NT2/D1 (cell line): ENCODE measurements around the gene LRRC71.

Experiments used
- DNase-seq: peaks from one replicate; pipeline ENCODE4 v3.0.0-alpha.2; 2011; ENCODE audit warnings: low read depth, low spot score
- H3K27me3 ChIP-seq: 2 replicates; pipeline ENCODE4 v1.6.0; 2011; ENCODE audit warnings: mild to moderate bottlenecking; ENCODE audit not compliant: insufficient read length, insufficient read depth
- H3K36me3 ChIP-seq: 2 replicates; pipeline ENCODE4 v1.6.1; 2011; ENCODE audit warnings: mild to moderate bottlenecking, low read length, mixed read lengths; ENCODE audit not compliant: insufficient read depth, insufficient read length
- H3K4me1 ChIP-seq: 2 replicates; pipeline ENCODE4 v1.5.1; 2011; ENCODE audit not compliant: insufficient read depth, insufficient read length
- H3K4me3 ChIP-seq: 2 replicates; pipeline ENCODE4 v1.5.1; 2011; ENCODE audit warnings: low read depth; ENCODE audit not compliant: insufficient read length
- H3K9ac ChIP-seq: 2 replicates; pipeline ENCODE4 v1.6.0; 2011; ENCODE audit warnings: low read depth; ENCODE audit not compliant: insufficient read length
- H3K9me3 ChIP-seq: 2 replicates; pipeline ENCODE4 v1.5.1; 2011; ENCODE audit warnings: mild to moderate bottlenecking, low read length; ENCODE audit not compliant: insufficient read depth
- SUZ12 ChIP-seq: IDR thresholded peaks from 2 replicates; pipeline ENCODE4 v1.6.1; 2011; ENCODE audit not compliant: insufficient read length, insufficient read depth; ENCODE audit errors: extremely low read depth
- YY1 ChIP-seq: IDR thresholded peaks from 2 replicates; pipeline ENCODE4 v1.6.1; 2011; ENCODE audit not compliant: insufficient read length, insufficient read depth
- ZNF274 ChIP-seq: IDR thresholded peaks from 2 replicates; pipeline ENCODE4 v1.6.1; 2011; ENCODE audit warnings: mild to moderate bottlenecking, low read depth, low read length

Gene LRRC71

GRCh38 chr1:156938813-156939212 is 18.4 kb downstream of the LRRC71 start:
- Histone ChIP-seq H3K27me3 (no peaks in the 10 kb centered on the region), H3K4me1 (peaks cover 8% of the 10 kb centered on the region), H3K36me3 (peaks cover 95% of the 10 kb centered on the region), H3K4me3 (no peak overlapping the region), H3K9me3 (no peaks in the 10 kb centered on the region), H3K9ac (no peak overlapping the region)
- no peak for TF ChIP-seq SUZ12
- TF ChIP-seq YY1, result no peak
- no peak for TF ChIP-seq ZNF274
- no peak for DNase-seq

GRCh38 chr1:156939786-156940334 is 19.4 kb downstream of the LRRC71 start:
- peaks cover 96% of the 10 kb centered on the region for H3K36me3 ChIP-seq
- H3K9me3 ChIP-seq, result no peaks in the 10 kb centered on the region
- no peak overlapping the region for H3K4me3 ChIP-seq
- H3K4me1 ChIP-seq, result peaks cover 8% of the 10 kb centered on the region
- no peak for DNase-seq
- TF ChIP-seq SUZ12, result no peak
- TF ChIP-seq ZNF274, result no peak
- no peak for TF ChIP-seq YY1
- no peak overlapping the region for H3K9ac ChIP-seq
- no peaks in the 10 kb centered on the region for H3K27me3 ChIP-seq

- no peak overlapping the region for H3K9ac ChIP-seq
- no peaks in the 10 kb centered on the region for H3K27me3 ChIP-seq
- H3K9me3 ChIP-seq, result no peaks in the 10 kb centered on the region
- no peak for DNase-seq
- H3K36me3 ChIP-seq, result peaks cover 98% of the 10 kb centered on the region
- H3K4me1 ChIP-seq, result no peaks in the 10 kb centered on the region
- no peak overlapping the region for H3K4me3 ChIP-seq
- TF ChIP-seq ZNF274 (no peak), YY1 (no peak), SUZ12 (no peak)
These were observed 21.2 kb downstream of the LRRC71 start for GRCh38 chr1:156941675-156942074.

GRCh38 chr1:156942176-156942575 is 21.7 kb downstream of the LRRC71 start:
- TF ChIP-seq YY1, result no peak
- no peak for TF ChIP-seq SUZ12
- no peak for TF ChIP-seq ZNF274
- H3K9ac ChIP-seq, result no peak overlapping the region
- no peaks in the 10 kb centered on the region for H3K27me3 ChIP-seq
- no peaks in the 10 kb centered on the region for H3K9me3 ChIP-seq
- no peak for DNase-seq
- no peak overlapping the region for H3K4me3 ChIP-seq
- H3K4me1 ChIP-seq, result no peaks in the 10 kb centered on the region
- H3K36me3 ChIP-seq, result peaks cover 98% of the 10 kb centered on the region

GRCh38 chr1:156942576-156942975 is 22.1 kb downstream of the LRRC71 start:
- DNase-seq, result no peak
- H3K4me3 ChIP-seq, result no peak overlapping the region
- TF ChIP-seq ZNF274 (no peak), YY1 (no peak), SUZ12 (no peak)
- H3K27me3 ChIP-seq, result no peaks in the 10 kb centered on the region
- peaks cover 98% of the 10 kb centered on the region for H3K36me3 ChIP-seq
- no peaks in the 10 kb centered on the region for H3K9me3 ChIP-seq
- no peak overlapping the region for H3K9ac ChIP-seq
- no peaks in the 10 kb centered on the region for H3K4me1 ChIP-seq

GRCh38 chr1:156943756-156944155 is 23.3 kb downstream of the LRRC71 start:
- peaks cover 98% of the 10 kb centered on the region for H3K36me3 ChIP-seq
- H3K4me1 ChIP-seq, result no peaks in the 10 kb centered on the region
- no peak overlapping the region for H3K9ac ChIP-seq
- H3K27me3 ChIP-seq, result no peaks in the 10 kb centered on the region
- H3K9me3 ChIP-seq, result no peaks in the 10 kb centered on the region
- H3K4me3 ChIP-seq, result no peak overlapping the region
- TF ChIP-seq YY1 (no peak), SUZ12 (no peak), ZNF274 (no peak)
- DNase-seq, result no peak

GRCh38 chr1:156944268-156944667 is 23.8 kb downstream of the LRRC71 start:
- Histone ChIP-seq H3K9me3 (no peaks in the 10 kb centered on the region), H3K27me3 (no peaks in the 10 kb centered on the region), H3K4me3 (no peak overlapping the region), H3K4me1 (no peaks in the 10 kb centered on the region), H3K9ac (no peak overlapping the region), H3K36me3 (peaks cover 98% of the 10 kb centered on the region)
- TF ChIP-seq SUZ12 (no peak), YY1 (no peak), ZNF274 (no peak)
- no peak for DNase-seq

GRCh38 chr1:156944848-156945247 is 24.4 kb downstream of the LRRC71 start:
- no peak overlapping the region for H3K4me3 ChIP-seq
- H3K9ac ChIP-seq, result no peak overlapping the region
- peaks cover 98% of the 10 kb centered on the region for H3K36me3 ChIP-seq
- TF ChIP-seq YY1, result no peak
- no peak for TF ChIP-seq ZNF274
- TF ChIP-seq SUZ12, result no peak
- no peak for DNase-seq
- no peaks in the 10 kb centered on the region for H3K27me3 ChIP-seq
- H3K9me3 ChIP-seq, result no peaks in the 10 kb centered on the region
- H3K4me1 ChIP-seq, result no peaks in the 10 kb centered on the region
